NCI-H146 (cell line): ENCODE results near the gene SERTAD3.

Experiments
- DNase-seq: peaks from one replicate; lab custom pipeline; 2025; lab: John Stamatoyannopoulos, UW

SERTAD3 gene

DNA sequence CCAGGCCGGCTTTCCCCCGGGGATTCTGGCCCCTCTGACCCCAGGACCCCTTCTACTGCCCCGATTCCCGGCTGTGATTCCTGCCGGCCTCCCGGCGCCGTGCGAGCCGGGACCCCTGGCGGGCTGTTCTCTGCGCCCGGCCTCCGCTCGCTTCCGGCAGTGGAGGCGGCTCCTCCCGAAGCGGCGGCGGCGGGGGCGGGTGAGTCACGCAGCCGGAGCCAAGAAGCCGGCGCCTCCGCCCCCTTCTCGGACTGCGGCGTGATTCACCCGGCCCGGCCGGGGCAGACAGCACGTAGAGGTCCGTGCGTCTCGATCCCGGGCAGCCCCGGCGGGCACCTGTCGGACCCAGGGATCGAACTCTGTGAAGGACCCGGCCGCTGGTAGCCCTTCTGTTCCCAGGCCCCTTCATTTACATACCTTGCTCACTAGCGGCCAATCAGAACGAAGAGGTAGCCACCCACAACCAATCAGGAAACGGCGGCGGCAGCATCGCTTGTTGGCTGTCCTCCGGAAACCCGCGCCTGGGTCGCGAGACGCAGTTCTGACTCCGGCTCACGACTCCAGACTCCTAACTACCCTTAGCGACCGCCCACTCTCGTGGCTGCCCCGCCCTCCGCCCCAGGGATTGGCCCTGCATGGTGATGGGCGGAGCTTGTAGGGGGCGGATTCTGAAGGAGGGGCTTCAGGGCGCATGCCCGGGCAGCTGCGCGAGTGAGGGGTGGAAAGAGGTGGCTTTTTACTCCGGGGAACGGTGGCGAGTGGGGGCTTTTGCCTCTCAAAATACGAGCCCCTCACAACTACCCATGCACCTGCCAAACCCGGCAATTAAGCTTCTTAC, 18.5 kb downstream of the SERTAD3 start, which contains the start of gene SERTAD1:
Gene SERTAD1, minus strand, starts transcription at position 543 of the 838 bp plus-strand sequence. CDS start 2,446 bp downstream, outside the sequence.
- DNase-seq = peak; percentile 98

DNA sequence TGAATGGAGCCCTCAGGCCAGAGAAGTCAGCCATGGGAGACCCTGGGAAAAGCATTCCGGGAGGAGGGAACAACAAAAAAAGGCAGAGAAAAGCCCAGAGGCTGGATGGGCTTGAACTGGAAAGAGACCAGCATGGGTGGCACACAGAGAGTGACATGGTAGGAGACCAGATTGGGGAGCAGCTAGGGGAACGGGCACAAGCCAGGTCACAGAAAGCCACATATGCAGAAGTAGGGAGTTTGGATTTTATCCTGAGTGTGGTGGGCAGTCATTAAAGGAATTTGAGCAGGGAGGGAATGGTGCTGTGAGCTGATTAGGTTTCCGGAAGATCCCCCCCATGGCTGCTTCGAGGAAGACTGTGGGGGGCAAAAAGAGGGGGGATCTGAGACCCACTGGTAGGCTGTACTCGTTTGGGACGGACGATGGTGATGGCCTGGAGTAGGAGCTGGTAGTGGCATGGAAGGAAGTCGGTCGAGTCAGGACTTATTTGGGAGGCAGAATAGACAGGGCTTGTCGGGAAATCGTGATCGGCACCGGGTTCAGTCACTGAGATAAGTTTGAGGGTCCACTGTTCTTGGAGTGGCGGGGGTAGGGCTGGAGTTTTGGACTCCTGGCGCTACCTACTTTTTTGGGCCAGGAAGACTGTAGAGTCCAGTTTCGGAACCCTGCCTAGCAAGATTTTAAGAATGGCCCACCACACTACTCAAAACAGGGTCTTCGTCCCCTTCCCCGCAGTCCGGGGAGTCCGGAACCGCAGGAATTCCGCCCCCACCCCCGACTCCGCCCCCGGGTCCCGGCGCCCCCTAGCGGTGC, 19.3 kb downstream of the SERTAD3 start:
- DNase-seq = no peak

DNA sequence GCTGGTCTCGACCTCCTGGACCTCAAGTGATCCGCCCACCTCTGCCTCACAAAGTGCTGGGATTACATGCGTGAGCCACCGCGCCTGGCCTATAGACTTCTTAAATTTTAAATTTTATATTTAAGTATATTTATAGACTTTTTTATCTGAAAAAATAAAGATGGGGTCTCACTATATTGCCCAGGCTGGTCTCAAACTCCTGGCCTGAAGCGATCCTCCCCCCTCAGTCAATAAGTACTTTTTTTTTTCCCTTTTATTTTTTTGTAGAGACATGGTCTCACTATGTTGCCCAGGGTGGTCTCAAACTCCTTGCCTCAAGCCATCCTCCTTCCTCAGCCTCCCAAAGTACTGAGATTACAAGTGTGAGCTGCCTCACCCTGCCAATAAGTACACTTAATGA, 20.2 kb downstream of the SERTAD3 start:
- no peak for DNase-seq

DNA sequence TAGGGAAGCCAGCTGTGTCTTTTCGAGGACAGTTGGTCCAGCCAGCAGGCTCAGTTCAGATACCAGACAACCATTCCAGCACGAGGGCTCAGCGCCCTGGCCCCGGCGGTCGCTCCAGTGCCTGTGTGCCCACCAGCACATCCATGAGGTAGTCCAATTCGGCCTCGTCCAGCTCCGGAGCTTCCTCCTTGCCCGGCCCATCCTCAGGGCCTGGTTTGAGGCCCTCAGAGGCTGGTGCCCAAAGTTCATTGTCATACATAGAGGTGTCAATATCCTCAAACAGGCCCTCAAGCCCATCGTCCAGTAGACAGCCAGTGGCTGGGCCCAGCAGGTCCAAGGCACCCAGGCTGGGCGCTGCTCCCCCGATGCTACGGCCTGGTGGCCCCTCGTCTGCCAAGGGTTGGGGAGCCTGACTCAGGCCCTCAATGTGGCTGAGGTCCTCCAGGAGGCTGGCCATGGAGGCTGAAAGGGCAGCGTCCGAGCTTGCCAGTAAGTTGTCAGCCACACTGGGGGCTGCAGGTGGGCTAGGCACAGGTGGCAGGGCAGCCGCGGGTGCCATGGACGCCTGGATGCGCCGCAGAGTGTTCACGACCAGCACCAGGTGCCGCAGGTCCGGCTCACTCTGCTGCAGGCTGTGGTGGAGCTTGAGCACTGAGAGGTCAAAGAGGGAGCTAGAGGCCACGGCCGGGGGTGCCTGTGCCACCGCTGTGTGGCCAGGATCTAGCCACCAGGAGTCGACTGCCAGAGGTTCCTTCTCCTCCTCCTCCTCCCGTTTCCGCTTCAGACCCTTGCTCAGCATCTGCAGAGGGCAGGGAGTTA, 21.2 kb downstream of the SERTAD3 start:
- DNase-seq = no peak

DNA sequence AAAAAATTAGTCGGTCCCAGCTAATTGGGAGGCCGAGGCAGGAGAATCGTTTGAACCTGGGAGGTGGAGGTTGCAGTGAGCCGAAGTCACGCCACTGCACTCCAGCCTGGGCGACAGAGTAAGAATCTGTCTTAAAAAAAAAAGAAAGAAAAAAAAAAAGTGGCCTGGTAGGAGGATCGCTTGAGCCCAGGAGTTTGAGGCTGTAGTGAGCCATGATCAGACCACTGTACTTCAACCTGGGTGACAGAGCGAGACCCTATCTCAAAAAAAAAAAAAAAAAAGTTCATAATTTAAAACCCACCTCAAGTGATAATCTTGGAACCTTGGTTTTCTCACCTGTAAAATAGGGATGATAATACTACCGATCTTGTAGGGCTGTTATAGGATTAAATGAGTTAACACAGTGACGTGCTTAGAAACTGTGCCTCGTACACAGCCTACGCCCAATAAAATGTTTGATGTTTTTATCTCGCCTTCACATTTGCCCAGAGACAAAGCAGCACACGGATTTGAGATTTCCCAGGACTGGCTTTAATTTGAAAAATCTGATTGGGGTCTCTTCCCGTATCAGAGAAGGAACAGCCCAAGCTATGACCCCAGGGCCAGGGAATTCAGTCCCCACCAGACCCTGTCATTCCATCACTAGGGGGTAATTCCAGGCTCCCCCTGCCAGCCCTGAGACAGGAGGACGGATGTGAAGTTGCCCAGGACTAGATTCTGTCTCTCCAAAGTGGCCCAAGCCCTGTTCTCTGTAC, 22.0 kb downstream of the SERTAD3 start:
- DNase-seq = no peak

DNA sequence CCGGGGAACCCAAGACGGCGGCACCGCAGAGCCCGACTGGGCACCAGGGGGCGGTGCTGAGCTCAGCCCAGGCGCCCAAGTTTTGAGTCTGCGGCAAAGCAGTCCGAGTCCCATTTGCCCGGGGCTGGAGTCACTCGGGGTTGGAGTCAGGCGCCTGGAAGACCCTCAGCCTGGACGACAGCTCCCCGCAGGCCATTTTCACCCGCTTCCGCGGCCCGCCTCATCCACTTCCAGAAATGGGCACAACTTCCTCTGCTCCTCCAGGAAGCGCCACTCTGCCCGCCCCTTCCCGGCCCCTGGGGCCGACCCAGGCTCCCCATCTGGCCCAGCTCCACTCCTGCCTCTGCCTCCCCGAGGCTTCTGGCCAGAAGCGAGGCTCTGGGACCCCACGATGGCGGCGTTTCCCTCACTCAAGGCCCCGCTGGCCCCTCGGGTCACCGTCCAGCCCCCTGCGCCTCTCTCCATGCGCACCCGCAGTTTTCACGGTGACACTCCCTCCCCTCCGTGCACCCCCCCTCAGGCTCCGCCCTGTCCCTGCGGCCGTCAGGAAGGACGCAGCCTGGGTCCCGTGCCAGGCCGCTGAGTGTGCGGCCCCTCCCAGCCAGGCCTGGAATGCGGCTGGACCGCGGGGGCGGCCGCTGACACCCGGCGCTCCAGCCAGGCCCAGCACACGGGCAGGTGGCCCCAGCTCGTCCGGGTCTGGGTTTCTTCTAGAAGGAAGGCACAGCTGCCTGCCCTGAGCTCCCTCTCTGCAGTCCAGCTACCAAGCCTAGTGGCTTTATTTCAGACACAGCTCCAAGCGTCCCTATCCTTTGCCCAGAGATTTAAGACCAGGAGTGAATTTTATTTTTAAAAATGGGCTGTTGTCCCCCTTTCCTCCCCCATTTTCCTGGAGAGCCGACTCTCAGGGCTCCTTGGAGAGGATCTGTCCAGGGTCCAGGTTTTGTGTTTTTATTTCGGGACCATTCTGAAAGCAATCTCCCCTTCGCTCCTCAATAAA, 23.1 kb downstream of the SERTAD3 start:
- peak; percentile 69 for DNase-seq

DNA sequence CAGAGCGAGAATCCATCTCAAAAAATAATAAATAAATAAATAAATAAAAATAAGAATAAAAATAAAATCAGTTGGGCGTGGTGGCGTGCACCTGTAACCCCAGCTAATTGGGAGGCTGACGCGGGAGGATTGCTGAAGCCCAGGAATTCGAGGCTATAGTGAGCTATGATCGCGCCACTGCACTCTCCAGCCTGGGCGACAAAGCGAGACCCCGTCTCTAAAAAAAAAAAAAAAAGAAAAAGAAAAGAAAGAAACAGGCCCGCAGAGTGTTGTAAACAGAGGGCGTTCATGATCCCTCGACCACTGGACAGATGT, 23.7 kb downstream of the SERTAD3 start:
- no peak for DNase-seq

GRCh38 chr19:40419780-40420179, 24.4 kb downstream of the SERTAD3 start:
- DNase-seq = no peak

DNA sequence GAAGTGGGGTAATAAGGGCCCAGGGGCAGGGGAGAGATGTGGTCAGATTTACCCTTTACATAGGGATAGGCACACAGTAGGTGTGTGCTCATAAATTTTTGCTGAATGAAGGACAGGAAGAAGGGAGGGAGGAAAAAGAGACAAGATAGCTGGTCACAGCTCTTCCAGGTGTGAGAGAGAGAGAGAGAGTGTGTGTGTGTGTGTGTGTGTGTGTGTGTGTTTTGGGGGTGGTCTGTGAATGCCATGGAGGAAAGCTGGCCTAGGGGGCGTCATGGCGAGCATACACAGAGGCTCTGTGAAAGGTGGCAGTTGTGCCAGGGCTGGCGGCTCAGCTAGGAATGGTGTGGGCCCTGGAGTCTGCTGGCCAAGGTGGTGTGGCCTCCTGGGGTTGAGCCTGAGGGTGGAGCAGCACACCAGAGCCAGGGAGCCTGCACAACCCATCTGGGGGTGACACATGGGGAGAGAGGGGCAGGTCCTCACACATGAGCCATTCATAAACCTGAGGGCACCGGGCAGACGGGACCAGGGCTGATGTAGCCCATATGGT, 25.0 kb downstream of the SERTAD3 start:
- DNase-seq = no peak

DNA sequence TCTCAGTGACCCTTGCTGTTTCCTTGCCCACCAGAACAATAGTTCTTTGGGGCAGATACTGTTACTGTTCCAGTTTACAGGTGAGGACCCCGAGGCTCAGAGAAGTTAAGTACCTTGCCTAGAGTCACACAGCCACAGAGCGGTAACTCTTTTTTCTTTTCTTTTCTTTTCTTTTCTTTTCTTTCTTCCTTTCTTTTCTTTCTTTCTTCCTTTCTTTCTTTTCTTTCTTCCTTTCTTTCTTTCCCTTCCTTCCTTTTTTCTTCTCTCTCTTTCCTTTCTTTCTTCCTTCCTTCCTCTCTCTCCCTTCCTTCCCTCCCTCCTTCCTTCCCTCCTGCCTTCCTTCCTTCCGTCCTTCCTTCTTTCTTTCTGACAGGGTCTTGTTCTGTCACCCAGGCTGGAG, 26.1 kb downstream of the SERTAD3 start:
- DNase-seq = no peak

DNA sequence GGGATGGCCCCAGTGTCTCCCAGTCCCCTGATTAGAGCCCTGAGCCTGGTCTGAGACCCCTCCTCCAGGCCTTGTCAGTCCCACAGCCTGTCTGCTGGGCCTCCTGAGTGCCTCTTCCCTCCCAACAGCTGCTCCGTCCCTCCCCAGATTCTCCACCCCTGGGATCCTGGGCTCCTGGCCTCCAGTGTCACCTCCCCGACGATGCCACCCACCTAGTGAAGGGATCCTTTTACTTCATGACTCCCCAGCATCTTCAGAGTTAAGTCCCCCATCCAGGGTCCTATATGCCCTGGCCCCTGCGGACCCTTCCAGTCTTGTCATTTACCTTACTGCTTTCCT, 26.5 kb downstream of the SERTAD3 start:
- DNase-seq = no peak

- no peak for DNase-seq
Measured at GRCh38 chr19:40416918-40417642, 27.1 kb downstream of the SERTAD3 start.

DNA sequence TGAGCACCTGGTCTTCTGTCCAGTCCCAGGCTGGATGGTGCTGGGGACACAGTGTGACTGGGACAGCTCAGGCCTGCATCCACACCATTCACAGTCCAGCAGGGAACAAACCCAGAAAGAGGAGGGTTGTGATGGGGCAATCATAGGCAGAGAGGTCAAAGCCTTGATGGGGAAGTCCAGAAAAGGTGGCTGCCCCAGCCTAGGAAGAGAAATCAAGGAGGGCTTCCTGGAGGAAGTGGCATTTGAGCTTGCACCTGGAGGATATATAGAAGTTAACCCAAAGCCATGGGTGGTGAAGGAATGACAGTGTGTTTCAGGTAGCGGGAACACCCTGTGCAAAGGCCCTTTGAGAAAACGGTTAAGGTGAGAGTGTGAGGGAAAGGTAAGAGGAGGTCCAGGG, 28.4 kb downstream of the SERTAD3 start:
- DNase-seq = no peak

DNA sequence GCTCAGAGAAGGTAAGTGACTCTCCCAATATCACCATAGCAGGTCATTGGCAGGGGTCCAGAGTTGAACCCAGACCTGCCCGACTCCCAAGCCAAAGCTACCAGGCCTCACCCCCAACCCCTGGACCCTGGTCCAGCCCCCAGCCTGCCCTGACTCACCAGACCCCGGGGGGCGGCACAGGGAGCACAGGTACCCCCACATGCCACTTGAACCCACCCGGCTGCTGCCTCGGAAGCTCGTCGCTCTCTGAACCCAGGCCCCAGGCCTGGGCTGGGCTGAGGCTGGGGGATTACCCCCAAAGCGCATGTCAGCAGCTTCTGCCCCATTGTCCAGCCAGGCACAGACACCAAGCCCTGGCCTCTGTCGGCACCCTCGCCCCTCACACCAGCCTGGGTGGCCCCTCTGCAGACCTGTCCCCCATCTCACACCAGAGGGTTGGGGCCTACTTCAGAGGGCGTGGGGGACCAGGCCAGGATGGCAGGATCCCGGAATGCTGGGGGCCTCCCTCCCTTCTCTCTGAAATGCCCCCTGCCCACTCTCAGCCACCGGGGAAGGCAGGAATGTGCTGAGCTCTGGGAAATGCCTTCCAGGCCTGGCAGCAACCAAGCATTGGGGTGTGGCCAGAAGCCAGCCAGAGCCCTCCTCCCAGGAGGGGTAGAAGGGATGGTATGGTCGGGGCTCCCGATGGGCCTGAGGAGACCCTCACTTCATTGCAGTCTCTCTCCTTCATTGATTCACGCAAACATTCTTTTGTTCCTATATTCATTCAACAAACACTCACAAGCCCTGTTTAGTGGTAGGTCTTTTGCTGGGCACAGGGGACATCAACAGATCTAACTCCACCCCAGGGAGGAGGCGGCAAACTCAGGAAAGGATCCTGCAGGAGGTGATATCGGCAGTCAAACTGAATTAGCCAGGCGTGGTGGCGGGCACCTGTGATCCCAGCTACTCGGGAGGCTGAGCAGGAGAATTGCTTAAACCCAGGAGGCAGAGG, 29.3 kb downstream of the SERTAD3 start:
- no peak for DNase-seq

- no peak for DNase-seq
Measured at GRCh38 chr19:40413291-40413845, 30.8 kb downstream of the SERTAD3 start, which contains the start of gene PRX. Gene PRX, minus strand, starts transcription at chr19:40413378. Its CDS starts 5,446 bp downstream, at chr19:40407932.

- DNase-seq = no peak
Measured at GRCh38 chr19:40412866-40413265, 31.3 kb downstream of the SERTAD3 start.

GRCh38 chr19:40411958-40412499, 32.1 kb downstream of the SERTAD3 start:
- no peak for DNase-seq
